OCI-LY3 (cell line): ENCODE results near the gene ZNF17.

ENCODE experiments used
- H2AFZ ChIP-seq: fragments of 200-600, 300-600 bp; shearing (Covaris generic); 2 replicates; pipeline ENCODE4 v1.6.0; 2014; ENCODE audit warnings: antibody characterized with exemption, low read depth, low read length
- H3K27ac ChIP-seq: fragments of 200-600, 300-600 bp; sonication (generic); 2 replicates; pipeline ENCODE4 v1.5.1; 2014; ENCODE audit warnings: mild to moderate bottlenecking, low read length, moderate library complexity, mixed read lengths
- H3K27me3 ChIP-seq: fragments of 200-600, 300-600 bp; sonication (generic); 2 replicates; pipeline ENCODE4 v1.6.1; 2014; ENCODE audit warnings: low read depth, low read length, mixed read lengths
- H3K36me3 ChIP-seq: fragments of 200-600, 300-600 bp; sonication (generic); replicated peaks from 2 replicates; pipeline ENCODE3; 2014; ENCODE audit warnings: low read depth, low read length, mixed read lengths
- H3K4me1 ChIP-seq: fragments of 300-600, 200-600 bp; sonication (generic); 2 replicates; pipeline ENCODE4 v1.6.1; 2014; ENCODE audit warnings: low read length, mixed read lengths
- H3K4me2 ChIP-seq: fragments of 200-600, 300-600 bp; sonication (generic); 2 replicates; pipeline ENCODE4 v1.6.1; 2014; ENCODE audit warnings: low read length, mixed read lengths
- H3K4me3 ChIP-seq: fragments of 300-600, 200-600 bp; sonication (generic); 2 replicates; pipeline ENCODE4 v1.5.1; 2014; ENCODE audit warnings: antibody characterized with exemption, mild to moderate bottlenecking, low read length, moderate library complexity
- H3K79me2 ChIP-seq: fragments of 300-600, 200-600 bp; shearing (Covaris generic); 2 replicates; pipeline ENCODE4 v1.6.1; 2014; ENCODE audit warnings: mild to moderate bottlenecking, low read length, mixed read lengths
- H3K9ac ChIP-seq: fragments of 300-600, 200-600 bp; shearing (Covaris generic); 2 replicates; pipeline ENCODE4 v1.6.0; 2014; ENCODE audit warnings: mild to moderate bottlenecking, low read length, moderate library complexity
- H3K9me3 ChIP-seq: fragments of 200-600, 300-600 bp; shearing (Covaris generic); 2 replicates; pipeline ENCODE4 v1.6.1; 2014; ENCODE audit warnings: low read length, mixed read lengths; ENCODE audit not compliant: insufficient read depth
- H4K20me1 ChIP-seq: fragments of 200-600, 300-600 bp; sonication (generic); 2 replicates; pipeline ENCODE4 v1.6.1; 2016; ENCODE audit warnings: low read length, mixed read lengths; ENCODE audit not compliant: insufficient read depth
- EZH2phosphoT487 ChIP-seq: fragments of 200-600 bp; shearing (Covaris generic); IDR thresholded peaks from 2 replicates; pipeline ENCODE4 v1.6.1; 2018; ENCODE audit warnings: antibody characterized with exemption, mixed run types, low read depth
- TF ChIP-seq, protein P1 (sequence below): fragments of 200-600, 300-600 bp; sonication (generic); IDR thresholded peaks from 2 replicates; pipeline ENCODE4 v1.5.1; 2014; ENCODE audit warnings: antibody characterized with exemption, low read length, low read depth

ZNF17 gene

DNA sequence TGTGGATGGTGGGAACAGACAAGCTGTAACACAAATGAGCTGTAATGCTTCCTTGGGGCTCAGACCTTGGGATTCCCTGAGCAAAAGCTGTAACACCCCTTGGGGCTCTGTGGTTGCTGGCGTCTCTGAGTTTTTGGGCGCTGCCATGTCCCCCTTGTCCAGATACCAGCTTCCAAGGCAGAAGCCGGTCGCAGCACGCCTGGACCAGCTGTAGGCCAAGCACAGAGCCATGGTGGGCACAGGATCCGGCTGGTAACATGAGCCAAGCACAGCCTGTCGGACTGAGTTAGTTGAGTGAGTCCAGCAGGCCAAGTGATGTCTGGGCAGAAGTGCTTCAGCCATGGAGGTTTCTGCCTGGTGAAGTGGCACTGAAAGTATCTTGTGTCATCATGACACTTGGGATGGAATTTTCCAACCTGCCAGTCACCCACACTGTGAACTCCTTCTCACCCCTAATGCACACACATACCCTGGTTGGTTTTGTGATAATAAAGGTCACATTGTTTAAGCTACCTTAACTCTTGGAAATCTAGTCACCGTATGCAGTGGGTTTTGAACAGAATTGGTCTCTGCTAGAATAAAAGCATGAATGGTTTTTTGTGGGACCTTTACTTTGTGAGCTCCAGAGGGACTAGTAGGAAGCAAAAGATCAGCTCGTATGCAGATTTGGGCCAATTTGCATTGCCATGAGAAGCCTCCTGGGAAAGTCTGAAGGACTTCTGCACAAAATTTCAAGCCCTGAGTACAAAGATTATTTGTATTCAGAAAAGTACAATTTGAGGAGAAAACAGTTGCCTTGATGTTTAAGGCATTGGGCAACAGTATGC lies 7.0 kb upstream of the ZNF17 start:
- Histone ChIP-seq H4K20me1 (no peaks in the 10 kb centered on the region), H3K4me1 (peaks cover 3% of the 10 kb centered on the region; the same call in 1 of the 2 replicates), H3K4me3 (no peak overlapping the region), H3K36me3 (peaks cover 37% of the 10 kb centered on the region), H3K27me3 (no peaks in the 10 kb centered on the region), H3K79me2 (no peaks in the 10 kb centered on the region), H3K27ac (no peak overlapping the region), H3K9me3 (no peaks in the 10 kb centered on the region), H3K9ac (no peak overlapping the region), H3K4me2 (no peak overlapping the region), H2AFZ (no peak overlapping the region)
- TF ChIP-seq, protein P1, sequence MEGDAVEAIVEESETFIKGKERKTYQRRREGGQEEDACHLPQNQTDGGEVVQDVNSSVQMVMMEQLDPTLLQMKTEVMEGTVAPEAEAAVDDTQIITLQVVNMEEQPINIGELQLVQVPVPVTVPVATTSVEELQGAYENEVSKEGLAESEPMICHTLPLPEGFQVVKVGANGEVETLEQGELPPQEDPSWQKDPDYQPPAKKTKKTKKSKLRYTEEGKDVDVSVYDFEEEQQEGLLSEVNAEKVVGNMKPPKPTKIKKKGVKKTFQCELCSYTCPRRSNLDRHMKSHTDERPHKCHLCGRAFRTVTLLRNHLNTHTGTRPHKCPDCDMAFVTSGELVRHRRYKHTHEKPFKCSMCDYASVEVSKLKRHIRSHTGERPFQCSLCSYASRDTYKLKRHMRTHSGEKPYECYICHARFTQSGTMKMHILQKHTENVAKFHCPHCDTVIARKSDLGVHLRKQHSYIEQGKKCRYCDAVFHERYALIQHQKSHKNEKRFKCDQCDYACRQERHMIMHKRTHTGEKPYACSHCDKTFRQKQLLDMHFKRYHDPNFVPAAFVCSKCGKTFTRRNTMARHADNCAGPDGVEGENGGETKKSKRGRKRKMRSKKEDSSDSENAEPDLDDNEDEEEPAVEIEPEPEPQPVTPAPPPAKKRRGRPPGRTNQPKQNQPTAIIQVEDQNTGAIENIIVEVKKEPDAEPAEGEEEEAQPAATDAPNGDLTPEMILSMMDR = no peak

DNA sequence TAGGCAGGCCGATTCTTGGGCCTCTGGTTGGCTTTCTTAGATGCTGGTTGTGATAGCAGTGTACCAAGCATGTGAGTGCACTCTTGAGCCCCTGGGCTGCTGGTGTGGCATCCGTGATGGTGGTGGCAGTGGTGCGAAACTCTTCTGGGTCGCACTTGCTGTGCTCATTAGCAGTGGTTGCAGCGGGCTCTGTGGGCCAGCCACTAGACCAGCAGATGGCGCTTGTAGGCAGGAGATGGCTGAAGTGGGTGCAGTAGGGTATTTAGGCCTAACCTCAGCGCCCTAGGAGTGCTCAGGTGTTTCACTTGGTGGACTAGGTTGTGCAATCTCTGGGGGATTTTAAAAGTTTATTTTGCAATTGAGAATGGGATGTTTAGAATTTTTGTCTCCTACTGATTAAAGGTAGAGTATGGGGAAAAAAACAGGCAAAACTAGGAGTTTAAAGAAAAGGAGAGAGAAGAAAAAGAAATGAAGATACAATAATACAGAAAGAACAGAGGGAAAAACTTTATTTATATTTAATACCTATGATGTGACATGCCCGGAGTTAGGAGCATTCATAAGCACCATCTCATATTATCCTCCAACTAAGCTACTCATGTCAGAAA lies 4.3 kb upstream of the ZNF17 start:
- no peak overlapping the region for H3K9ac ChIP-seq
- TF ChIP-seq, protein P1 = peak; percentile 98
- TF ChIP-seq EZH2phosphoT487 = no peak
- H2AFZ ChIP-seq = no peak overlapping the region
- H3K9me3 ChIP-seq = no peaks in the 10 kb centered on the region
- H3K4me1 ChIP-seq = peaks cover 8% of the 10 kb centered on the region
- H3K4me3 ChIP-seq = no peak overlapping the region
- no peaks in the 10 kb centered on the region for H3K27me3 ChIP-seq
- peak overlapping the region; percentile 43 for H3K4me2 ChIP-seq
- H3K36me3 ChIP-seq = peaks cover 18% of the 10 kb centered on the region
- H3K79me2 ChIP-seq = peaks cover 5% of the 10 kb centered on the region
- no peaks in the 10 kb centered on the region for H4K20me1 ChIP-seq
- no peak overlapping the region for H3K27ac ChIP-seq

DNA sequence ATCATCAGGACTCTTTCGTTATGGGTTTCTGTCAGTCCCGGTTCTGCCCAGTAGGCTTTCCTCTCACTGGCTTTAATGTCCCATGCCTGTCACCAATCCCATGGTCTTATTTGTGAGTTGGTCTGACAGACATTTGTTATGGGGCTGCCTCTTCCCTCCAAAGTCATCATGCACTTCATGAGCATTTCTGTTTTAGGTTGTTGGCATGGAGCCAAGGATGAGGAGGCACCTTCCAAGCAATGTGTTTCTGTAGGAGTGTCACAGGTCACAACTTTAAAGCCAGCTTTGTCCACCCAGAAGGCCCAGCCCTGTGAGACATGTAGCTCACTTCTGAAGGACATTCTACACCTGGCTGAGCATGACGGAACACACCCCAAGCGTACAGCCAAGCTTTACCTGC lies 8.5 kb downstream of the ZNF17 start:
- H3K27ac ChIP-seq = no peak overlapping the region
- 0 out of 2 replicates have a peak, but pooled peaks cover 10% of the 10 kb centered on the region for H3K79me2 ChIP-seq
- H3K4me1 ChIP-seq = no peaks in the 10 kb centered on the region
- no peaks in the 10 kb centered on the region for H3K27me3 ChIP-seq
- no peak overlapping the region for H3K4me2 ChIP-seq
- H3K4me3 ChIP-seq = no peak overlapping the region
- no peaks in the 10 kb centered on the region for H3K9me3 ChIP-seq
- TF ChIP-seq, protein P1 = no peak
- TF ChIP-seq EZH2phosphoT487 = no peak
- no peak overlapping the region for H2AFZ ChIP-seq
- peaks cover 27% of the 10 kb centered on the region for H3K36me3 ChIP-seq
- H4K20me1 ChIP-seq = no peaks in the 10 kb centered on the region
- H3K9ac ChIP-seq = no peak overlapping the region

DNA sequence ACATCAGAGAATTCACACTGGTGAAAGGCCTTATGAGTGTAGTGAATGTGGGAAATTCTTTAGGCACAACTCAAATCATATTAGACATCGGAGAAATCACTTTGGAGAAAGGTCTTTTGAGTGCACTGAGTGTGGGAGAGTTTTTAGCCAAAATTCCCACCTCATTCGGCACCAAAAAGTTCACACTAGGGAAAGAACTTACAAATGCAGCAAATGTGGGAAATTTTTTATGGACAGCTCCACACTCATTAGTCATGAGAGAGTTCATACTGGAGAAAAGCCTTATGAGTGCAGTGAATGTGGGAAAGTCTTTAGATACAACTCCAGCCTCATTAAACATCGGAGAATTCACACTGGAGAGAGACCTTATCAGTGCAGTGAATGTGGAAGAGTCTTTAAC lies 10.1 kb downstream of the ZNF17 start:
- Histone ChIP-seq H4K20me1 (no peaks in the 10 kb centered on the region), H2AFZ (no peak overlapping the region), H3K27ac (no peak overlapping the region), H3K9ac (no peak overlapping the region), H3K9me3 (no peaks in the 10 kb centered on the region), H3K27me3 (no peaks in the 10 kb centered on the region), H3K4me2 (no peak overlapping the region), H3K4me3 (no peak overlapping the region), H3K79me2 (0 out of 2 replicates have a peak, but pooled peaks cover 8% of the 10 kb centered on the region), H3K36me3 (peaks cover 27% of the 10 kb centered on the region), H3K4me1 (no peaks in the 10 kb centered on the region)
- TF ChIP-seq, protein P1 = no peak
- no peak for TF ChIP-seq EZH2phosphoT487
